HG03025 (cell line): ENCODE results near the gene DOCK2.

Source experiments
- ATAC-seq: cut with Tn5 transposase; IDR thresholded peaks from one replicate; pipeline ENCODE4 v1.9.1; 2021; ENCODE audit warnings: mild to moderate bottlenecking, moderate library complexity; ENCODE audit not compliant: unreplicated experiment, low FRiP score

DOCK2 gene

GRCh38 chr5:169958278-169958677 is 321.2 kb downstream of the DOCK2 start:
- ATAC-seq = no peak

- no peak for ATAC-seq
Observed at GRCh38 chr5:169960659-169961058, 323.6 kb downstream of the DOCK2 start.

GRCh38 chr5:169964246-169964645 is 327.2 kb downstream of the DOCK2 start:
- no peak for ATAC-seq

GRCh38 chr5:169970339-169970738 is 333.3 kb downstream of the DOCK2 start:
- no peak for ATAC-seq

- no peak for ATAC-seq
Observed at GRCh38 chr5:169970911-169971765, 334.1 kb downstream of the DOCK2 start.

GRCh38 chr5:169971780-169972179 is 334.7 kb downstream of the DOCK2 start:
- ATAC-seq = no peak

GRCh38 chr5:169973056-169973455 is 336.0 kb downstream of the DOCK2 start:
- ATAC-seq = no peak

- ATAC-seq = no peak
Observed at GRCh38 chr5:169974121-169974770, 337.2 kb downstream of the DOCK2 start.

- ATAC-seq = no peak
Observed at GRCh38 chr5:169978714-169979113, 341.6 kb downstream of the DOCK2 start.

GRCh38 chr5:169979871-169980270 is 342.8 kb downstream of the DOCK2 start:
- no peak for ATAC-seq

- no peak for ATAC-seq
Observed at GRCh38 chr5:169980418-169981053, 343.5 kb downstream of the DOCK2 start, which contains the start of gene INSYN2B. TSS of gene INSYN2B (minus strand) at chr5:169980495. CDS start at chr5:169883898, 96,597 bp downstream.

GRCh38 chr5:169988206-169988605 is 351.1 kb downstream of the DOCK2 start:
- ATAC-seq = no peak

- no peak for ATAC-seq
Observed at GRCh38 chr5:169988947-169989346, 351.9 kb downstream of the DOCK2 start.

- ATAC-seq = no peak
Observed at GRCh38 chr5:169989365-169989764, 352.3 kb downstream of the DOCK2 start.

- ATAC-seq = no peak
Observed at GRCh38 chr5:169991115-169991869, 354.2 kb downstream of the DOCK2 start.

GRCh38 chr5:169992789-169993484 is 355.9 kb downstream of the DOCK2 start:
- ATAC-seq = no peak

- ATAC-seq = no peak
Observed at GRCh38 chr5:169993485-169993790, 356.4 kb downstream of the DOCK2 start.

- ATAC-seq = no peak
Observed at GRCh38 chr5:169997798-169998197, 360.7 kb downstream of the DOCK2 start.

GRCh38 chr5:169999621-170000020 is 362.5 kb downstream of the DOCK2 start:
- ATAC-seq = no peak

- ATAC-seq = no peak
Observed at GRCh38 chr5:170000155-170000554, 363.1 kb downstream of the DOCK2 start.
